ENCODE data around the gene USP54. TPM values are rescaled to one million over a fixed set of nuclear protein-coding genes. Genes with fewer than 3 reads are reported as not detected.

The USP54 gene
- total and polyA plus RNA-seq, 9 of the 15 experiments (the other 6 are each of a cell fraction or from before 2014, with no cell fraction given): 3.8 to 40.1 (median 16.9) TPM

GRCh38 chr10:73456187-73456890 lies 134.8 kb downstream of the USP54 start (continued):
- no peak; the same call in 1 of the 2 replicates for TF ChIP-seq TFAP4 (CRISPR knock-in tag; IDR thresholded peaks at IDR 0.05; ENCODE audit: borderline replicate concordance)
- TF ChIP-seq MBD2 (IDR thresholded peaks at IDR 0.05; ENCODE audit: borderline replicate concordance, low read depth): peak; percentile 78; the same call in 1 of the 2 replicates
- TF ChIP-seq BRCA1 (IDR thresholded peaks at IDR 0.05): no peak
- no peak for TF ChIP-seq BRCA1 (CRISPR knock-in tag; IDR thresholded peaks at IDR 0.05)
- no peak for TF ChIP-seq ZNF77 (CRISPR knock-in tag; IDR thresholded peaks at IDR 0.05)
- TF ChIP-seq MTA3 (IDR thresholded peaks at IDR 0.05; ENCODE audit: borderline replicate concordance): peak; percentile 91
- TF ChIP-seq ZNF436 (CRISPR knock-in tag; IDR thresholded peaks at IDR 0.05): no peak
- TF ChIP-seq PKNOX1 (IDR thresholded peaks at IDR 0.05): peak; percentile 79
- no peak for TF ChIP-seq MCM7 (IDR thresholded peaks at IDR 0.05)
- peak; percentile 56; the same call in 1 of the 2 replicates for TF ChIP-seq NR2C1 (IDR thresholded peaks at IDR 0.05)
- peak; percentile 81 for TF ChIP-seq NR2C1 (tag; IDR thresholded peaks at IDR 0.05)
- TF ChIP-seq SETDB1 (IDR thresholded peaks at IDR 0.05; ENCODE audit: low read length): no peak
- no peak for TF ChIP-seq USF1 (CRISPR knock-in tag; IDR thresholded peaks at IDR 0.05)
- TF ChIP-seq PHTF2 (CRISPR knock-in tag; IDR thresholded peaks at IDR 0.05): no peak
- TF ChIP-seq PRPF4 (IDR thresholded peaks at IDR 0.05; ENCODE audit: insufficient read depth, low read depth, low read length, poor library complexity, severe bottlenecking): no peak
- no peak for TF ChIP-seq ZNF133 (CRISPR knock-in tag; IDR thresholded peaks at IDR 0.05)
- TF ChIP-seq ZFP36 (IDR thresholded peaks at IDR 0.05; ENCODE audit: low read depth, low read length, partially characterized antibody): no peak
- TF ChIP-seq IRF9 (tag; IDR thresholded peaks at IDR 0.05): peak; percentile 38; the same call in 1 of the 2 replicates
- peak; percentile 87; the same call in 1 of the 2 replicates for TF ChIP-seq ZNF668 (CRISPR knock-in tag; IDR thresholded peaks at IDR 0.05)
- peak; percentile 40 for TF ChIP-seq PRDM10 (IDR thresholded peaks at IDR 0.05; ENCODE audit: partially characterized antibody)
- TF ChIP-seq ZNF232 (CRISPR knock-in tag; IDR thresholded peaks at IDR 0.05): no peak
- TF ChIP-seq ZC3H8 (IDR thresholded peaks at IDR 0.05): no peak
- peak; percentile 23 for TF ChIP-seq SMARCB1 (IDR thresholded peaks at IDR 0.05; ENCODE audit: insufficient read length, low read depth)

Data from K562 (cell line).